Measurements from ENCODE around the gene NUDT5.

NUDT5 gene

DNA sequence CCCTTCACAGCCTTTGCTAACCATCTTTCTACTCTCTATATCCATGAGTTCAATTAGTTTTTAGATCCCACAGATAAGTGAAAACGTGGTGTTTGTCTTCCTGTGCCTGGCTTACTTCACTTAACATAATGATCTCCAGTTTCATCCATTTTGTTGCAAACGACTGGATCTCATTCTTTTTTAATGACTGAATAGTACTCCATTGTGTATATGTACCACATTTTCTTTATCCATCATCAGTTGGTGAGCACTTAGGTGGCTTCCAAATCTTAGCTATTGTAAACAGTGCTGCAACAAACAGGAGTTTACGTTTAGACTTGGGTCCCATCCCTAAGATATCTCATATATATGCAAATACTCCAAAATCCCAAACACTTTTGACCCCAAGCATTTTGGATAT, 9.4 kb upstream of the NUDT5 start:
- Histone ChIP-seq H3K9me3 (ENCODE audit: control insufficient read depth, insufficient read depth, low read length) (no peaks in the 10 kb centered on the region), H3K36me3 (ENCODE audit: control insufficient read depth, low read length) (peaks cover 90% of the 10 kb centered on the region), H3K79me2 (ENCODE audit: control insufficient read depth, low read length) (peaks cover 97% of the 10 kb centered on the region), H3K4me2 (ENCODE audit: low read length) (no peak overlapping the region), H3F3A (ENCODE audit: control insufficient read depth, insufficient read depth) (peaks cover 3% of the 10 kb centered on the region; the same call in 1 of the 2 replicates), H3K9me2 (replicated peaks; ENCODE audit: control insufficient read depth, low read length) (no peaks in the 10 kb centered on the region), H3K4me3 (ENCODE audit: low read length) (no peak overlapping the region), H3K4me1 (ENCODE audit: control insufficient read depth, low read length) (no peaks in the 10 kb centered on the region; the same call in 1 of the 2 replicates), H3K27me3 (ENCODE audit: control insufficient read depth, low read length) (no peaks in the 10 kb centered on the region), H4K20me1 (ENCODE audit: control insufficient read depth, insufficient read depth, low read depth, low read length) (no peaks in the 10 kb centered on the region; the same call in 1 of the 2 replicates), H3K27ac (ENCODE audit: low read depth, low read length) (no peak overlapping the region)
- no peak for TF ChIP-seq EZH2phosphoT487 (IDR thresholded peaks at IDR 0.05; ENCODE audit: borderline replicate concordance, low read length)
- TF ChIP-seq, protein P1, sequence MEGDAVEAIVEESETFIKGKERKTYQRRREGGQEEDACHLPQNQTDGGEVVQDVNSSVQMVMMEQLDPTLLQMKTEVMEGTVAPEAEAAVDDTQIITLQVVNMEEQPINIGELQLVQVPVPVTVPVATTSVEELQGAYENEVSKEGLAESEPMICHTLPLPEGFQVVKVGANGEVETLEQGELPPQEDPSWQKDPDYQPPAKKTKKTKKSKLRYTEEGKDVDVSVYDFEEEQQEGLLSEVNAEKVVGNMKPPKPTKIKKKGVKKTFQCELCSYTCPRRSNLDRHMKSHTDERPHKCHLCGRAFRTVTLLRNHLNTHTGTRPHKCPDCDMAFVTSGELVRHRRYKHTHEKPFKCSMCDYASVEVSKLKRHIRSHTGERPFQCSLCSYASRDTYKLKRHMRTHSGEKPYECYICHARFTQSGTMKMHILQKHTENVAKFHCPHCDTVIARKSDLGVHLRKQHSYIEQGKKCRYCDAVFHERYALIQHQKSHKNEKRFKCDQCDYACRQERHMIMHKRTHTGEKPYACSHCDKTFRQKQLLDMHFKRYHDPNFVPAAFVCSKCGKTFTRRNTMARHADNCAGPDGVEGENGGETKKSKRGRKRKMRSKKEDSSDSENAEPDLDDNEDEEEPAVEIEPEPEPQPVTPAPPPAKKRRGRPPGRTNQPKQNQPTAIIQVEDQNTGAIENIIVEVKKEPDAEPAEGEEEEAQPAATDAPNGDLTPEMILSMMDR (IDR thresholded peaks at IDR 0.05; ENCODE audit: low read depth, low read length, poor library complexity, severe bottlenecking), result no peak

DNA sequence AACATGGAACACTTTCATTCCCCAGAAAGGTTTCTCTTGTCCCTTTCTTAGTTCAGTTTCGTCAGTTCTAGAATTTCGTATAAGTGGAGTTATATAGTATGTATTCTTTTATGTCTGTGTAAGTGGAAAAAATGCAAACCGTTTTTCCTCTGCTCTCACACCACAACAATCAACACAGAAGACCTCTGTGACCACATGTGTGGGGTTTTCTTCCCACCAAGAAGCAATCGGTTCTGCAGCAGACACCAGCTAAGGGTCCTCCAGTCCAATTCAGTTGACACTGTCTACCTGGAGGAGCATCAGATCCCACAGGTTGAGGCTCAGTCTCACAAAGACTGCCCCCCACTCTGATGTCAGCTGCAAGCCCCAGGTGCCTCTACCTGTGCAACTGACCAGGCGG, 6.5 kb upstream of the NUDT5 start:
- Histone ChIP-seq H3K9me2 (replicated peaks; ENCODE audit: control insufficient read depth, low read length) (no peaks in the 10 kb centered on the region), H3K79me2 (ENCODE audit: control insufficient read depth, low read length) (peaks cover 98% of the 10 kb centered on the region), H3K4me2 (ENCODE audit: low read length) (no peak overlapping the region), H3K4me1 (ENCODE audit: control insufficient read depth, low read length) (peaks cover 16% of the 10 kb centered on the region), H3F3A (ENCODE audit: control insufficient read depth, insufficient read depth) (no peaks in the 10 kb centered on the region), H3K4me3 (ENCODE audit: low read length) (no peak overlapping the region), H3K27me3 (ENCODE audit: control insufficient read depth, low read length) (no peaks in the 10 kb centered on the region), H3K36me3 (ENCODE audit: control insufficient read depth, low read length) (peaks cover 82% of the 10 kb centered on the region), H3K27ac (ENCODE audit: low read depth, low read length) (no peak overlapping the region), H4K20me1 (ENCODE audit: control insufficient read depth, insufficient read depth, low read depth, low read length) (no peaks in the 10 kb centered on the region; the same call in 1 of the 2 replicates), H3K9me3 (ENCODE audit: control insufficient read depth, insufficient read depth, low read length) (no peaks in the 10 kb centered on the region)
- TF ChIP-seq EZH2phosphoT487 (IDR thresholded peaks at IDR 0.05; ENCODE audit: borderline replicate concordance, low read length), result no peak
- TF ChIP-seq, protein P1 (IDR thresholded peaks at IDR 0.05; ENCODE audit: low read depth, low read length, poor library complexity, severe bottlenecking), result no peak

DNA sequence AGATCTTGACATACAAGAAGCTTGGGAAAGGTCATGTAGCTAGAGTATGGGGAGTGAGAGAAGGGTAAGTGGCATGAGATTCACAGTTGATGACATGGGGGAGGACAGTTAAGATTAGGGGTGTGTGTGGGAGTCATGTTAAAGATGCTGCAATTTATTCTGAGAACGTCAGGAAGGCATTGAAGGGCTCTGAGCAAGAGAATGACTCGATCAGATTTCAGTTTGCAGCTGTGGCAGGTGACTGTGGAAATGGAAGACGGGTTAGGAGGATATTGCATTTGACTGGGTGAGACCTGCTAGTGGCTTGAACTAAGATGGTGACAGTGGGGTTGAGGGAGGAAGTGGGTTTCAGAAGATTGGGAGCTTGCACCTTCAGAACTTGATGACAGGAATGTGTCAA, 5.9 kb upstream of the NUDT5 start:
- Histone ChIP-seq H4K20me1 (ENCODE audit: control insufficient read depth, insufficient read depth, low read depth, low read length) (no peaks in the 10 kb centered on the region; the same call in 1 of the 2 replicates), H3K9me2 (replicated peaks; ENCODE audit: control insufficient read depth, low read length) (no peaks in the 10 kb centered on the region), H3K4me2 (ENCODE audit: low read length) (no peak overlapping the region), H3K79me2 (ENCODE audit: control insufficient read depth, low read length) (peaks cover 98% of the 10 kb centered on the region), H3K9me3 (ENCODE audit: control insufficient read depth, insufficient read depth, low read length) (no peaks in the 10 kb centered on the region), H3K27ac (ENCODE audit: low read depth, low read length) (no peak overlapping the region), H3K4me1 (ENCODE audit: control insufficient read depth, low read length) (peaks cover 16% of the 10 kb centered on the region), H3F3A (ENCODE audit: control insufficient read depth, insufficient read depth) (no peaks in the 10 kb centered on the region), H3K36me3 (ENCODE audit: control insufficient read depth, low read length) (peaks cover 82% of the 10 kb centered on the region), H3K4me3 (ENCODE audit: low read length) (no peak overlapping the region), H3K27me3 (ENCODE audit: control insufficient read depth, low read length) (no peaks in the 10 kb centered on the region)
- TF ChIP-seq, protein P1 (IDR thresholded peaks at IDR 0.05; ENCODE audit: low read depth, low read length, poor library complexity, severe bottlenecking), result no peak
- no peak for TF ChIP-seq EZH2phosphoT487 (IDR thresholded peaks at IDR 0.05; ENCODE audit: borderline replicate concordance, low read length)
